CD4-positive, alpha-beta memory T cell (primary cell): ENCODE measurements around the gene OXLD1. TPM values are rescaled to one million over a fixed set of nuclear protein-coding genes. Genes with fewer than 3 reads are reported as not detected.

Source experiments
- CTCF ChIA-PET: fragments of 350-600 bp; sonication (Branson Sonifier 250); formaldehyde crosslinking; loops from one replicate; lab custom pipeline; 2021; ENCODE audit warnings: inconsistent platforms; ENCODE audit not compliant: partially characterized antibody; lab: Charles Lee
- POLR2A ChIA-PET: fragments of 350-600 bp; sonication (Branson Sonifier 250); formaldehyde crosslinking; loops from one replicate; lab custom pipeline; 2021; ENCODE audit not compliant: partially characterized antibody; lab: Charles Lee
- DNase-seq, 5 donors: peaks; one replicate each; pipeline versions ENCODE4 v3.0.0 to v3.0.0-alpha.2; 2020 to 2022; ENCODE audit warnings: mixed read lengths in 1 of 5
- H3K27ac ChIP-seq: one replicate; pipeline ENCODE4 v1.7.0; 2013; ENCODE audit warnings: low read depth, low read length
- H3K27me3 ChIP-seq: 2 replicates; pipeline ENCODE4 v1.7.0; 2013; ENCODE audit warnings: mild to moderate bottlenecking, low read length, moderate library complexity; ENCODE audit not compliant: insufficient read depth
- H3K36me3 ChIP-seq: 2 replicates; pipeline ENCODE4 v1.7.0; 2013; ENCODE audit warnings: mild to moderate bottlenecking, low read length, moderate library complexity; ENCODE audit not compliant: insufficient read depth
- H3K4me1 ChIP-seq: 2 replicates; pipeline ENCODE4 v1.7.0; 2013; ENCODE audit warnings: mild to moderate bottlenecking, low read length, moderate library complexity; ENCODE audit not compliant: insufficient read depth
- H3K4me3 ChIP-seq, 2 donors: one replicate each; pipeline ENCODE4 v1.7.0; 2013; ENCODE audit warnings: low read length in 2 of 2, mild to moderate bottlenecking in 1 of 2
- H3K9me3 ChIP-seq, 2 donors: one replicate each; pipeline ENCODE4 v1.7.0; 2013; ENCODE audit warnings: low read length in 2 of 2, control low read depth in 1 of 2; ENCODE audit not compliant: control insufficient read depth in 1 of 2
- H3K27ac Mint-ChIP-seq, 7 donors: one replicate each; pipeline ENCODE4 v1.8.0; 2020 to 2021; ENCODE audit warnings: mixed read lengths in 7 of 7, mild to moderate bottlenecking in 6 of 7, inconsistent platforms in 3 of 7, moderate library complexity in 3 of 7
- H3K27me3 Mint-ChIP-seq, 2 donors: one replicate each; pipeline ENCODE4 v1.8.0; 2020 to 2021; ENCODE audit warnings: mixed read lengths in 2 of 2
- H3K36me3 Mint-ChIP-seq, 2 donors: one replicate each; pipeline ENCODE4 v1.8.0; 2020 to 2021; ENCODE audit warnings: mixed read lengths in 2 of 2, inconsistent platforms in 1 of 2, mild to moderate bottlenecking in 1 of 2
- H3K4me1 Mint-ChIP-seq, 4 donors: one replicate each; pipeline ENCODE4 v1.8.0; 2020 to 2021; ENCODE audit warnings: mixed read lengths in 4 of 4, mild to moderate bottlenecking in 1 of 4
- H3K4me3 Mint-ChIP-seq, 8 donors: one replicate each; pipeline ENCODE4 v1.8.0; 2020 to 2021; ENCODE audit warnings: mixed read lengths in 8 of 8, mild to moderate bottlenecking in 7 of 8, moderate library complexity in 6 of 8, inconsistent platforms in 3 of 8
- H3K9me3 Mint-ChIP-seq, 8 donors: one replicate each; pipeline ENCODE4 v1.8.0; 2020 to 2021; ENCODE audit warnings: mixed read lengths in 8 of 8, mild to moderate bottlenecking in 5 of 8, inconsistent platforms in 3 of 8, moderate library complexity in 1 of 8
- intact Hi-C: fragments of 100-400 bp; cut with micrococcal nuclease; formaldehyde crosslinking; loops from one replicate; pipeline ENCODE4 v1.15.1; 2023
- polyA plus RNA-seq, 2 donors: library from polyadenylated mRNA; unstranded; fragments of 300-500 nt; fragmentation: Illumina TruSeq; gene quantifications; one replicate each; pipeline ENCODE4 v1.2.3, GENCODE V29; 2021
- total RNA-seq, 2 experiments: library from RNA; stranded (reverse); gene quantifications; one replicate each; pipeline ENCODE4 v1.2.3, GENCODE V29; 2021

Gene OXLD1
- total and polyA plus RNA-seq, 4 experiments from 2014 or later = 52.5 to 83.2 (median 64.8) TPM

- peak overlapping the region in 1 of 2 donors; percentile 61 for H3K4me3 ChIP-seq
- peak overlapping the region in 7 of 8 donors; percentile 44 to 94 (median 89) for H3K4me3 Mint-ChIP-seq
Measured at GRCh38 chr17:81701288-81702071, 35.1 kb upstream of the OXLD1 start.

GRCh38 chr17:81700353-81701287, 34.2 kb upstream of the OXLD1 start:
- CTCF ChIA-PET = interaction anchor here (1.9 kb wide), 1 partner anchor 17 kb away, joined by 4 read pairs; the partner anchor contains the start of genes ARL16 and HGS
- Mint-ChIP-seq H3K4me1 (peaks cover 7 to 36% (median 24%) of the 10 kb centered on the region in 4 donors), H3K27ac (peak overlapping the region in 5 of 7 donors; percentile 24 to 93 (median 69)), H3K36me3 (peaks cover 14 to 50% of the 10 kb centered on the region in 2 donors), H3K9me3 (peaks cover 0 to 1% (median 0%) of the 10 kb centered on the region in 8 donors), H3K4me3 (peak overlapping the region in 2 of 8 donors; percentile 21 to 25), H3K27me3 (no peaks in the 10 kb centered on the region)
- DNase-seq = no peak
- H3K9me3 ChIP-seq = no peaks in the 10 kb centered on the region
- no peak overlapping the region for H3K4me3 ChIP-seq
- H3K4me1 ChIP-seq = peaks cover 32% of the 10 kb centered on the region
- H3K36me3 ChIP-seq = peaks cover 33% of the 10 kb centered on the region
- POLR2A ChIA-PET = interaction anchor here (4.7 kb wide), 1 partner anchor 17 kb away, joined by 67 read pairs; the partner anchor contains the start of genes ARL16 and HGS
- no peak overlapping the region for H3K27ac ChIP-seq
- no peaks in the 10 kb centered on the region for H3K27me3 ChIP-seq
- intact Hi-C loops = loop anchor here (5.0 kb wide), 1 partner anchor 33 kb away; the partner anchor contains the start of genes CCDC137 and OXLD1

More at GRCh38 chr17:81701288-81702071, 35.1 kb upstream of the OXLD1 start:
- peak in 1 of 5 donors; percentile 36 for DNase-seq
- intact Hi-C loops = loop anchor here (2.0 to 5.0 kb wide), 2 partner anchors 34 to 159 kb away; partner anchors contain the start of genes CCDC137, OXLD1 and P4HB
- H3K27me3 ChIP-seq = no peaks in the 10 kb centered on the region
- CTCF ChIA-PET = interaction anchor here (2.3 kb wide), 1 partner anchor 26 kb away, joined by 9 read pairs; no protein-coding TSS in a partner anchor
- POLR2A ChIA-PET = interaction anchor here (1.0 to 4.7 kb wide), 7 partner anchors 8 to 39 kb away, joined by 3 to 67 read pairs (median 4); partner anchors contain the start of genes ARL16, CCDC137, HGS and OXLD1
- Mint-ChIP-seq H3K4me1 (peaks cover 9 to 40% (median 26%) of the 10 kb centered on the region in 4 donors), H3K27ac (peak overlapping the region in 6 of 7 donors; percentile 56 to 97 (median 89)), H3K9me3 (peaks cover 0 to 1% (median 0%) of the 10 kb centered on the region in 8 donors), H3K36me3 (peaks cover 18 to 55% of the 10 kb centered on the region in 2 donors), H3K27me3 (no peaks in the 10 kb centered on the region)
- no peaks in the 10 kb centered on the region for H3K9me3 ChIP-seq
- H3K36me3 ChIP-seq = peaks cover 33% of the 10 kb centered on the region
- H3K27ac ChIP-seq = peak overlapping the region; percentile 87
- peaks cover 32% of the 10 kb centered on the region for H3K4me1 ChIP-seq

- Mint-ChIP-seq H3K36me3 (peaks cover 14 to 38% of the 10 kb centered on the region in 2 donors), H3K27ac (peak overlapping the region in 1 of 7 donors; percentile 51), H3K9me3 (no peaks in the 10 kb centered on the region), H3K4me3 (no peak overlapping the region), H3K27me3 (no peaks in the 10 kb centered on the region), H3K4me1 (peaks cover 7 to 18% (median 10%) of the 10 kb centered on the region in 4 donors)
- Histone ChIP-seq H3K27me3 (no peaks in the 10 kb centered on the region), H3K4me1 (peaks cover 18% of the 10 kb centered on the region), H3K27ac (no peak overlapping the region), H3K36me3 (peaks cover 51% of the 10 kb centered on the region), H3K4me3 (no peak overlapping the region), H3K9me3 (no peaks in the 10 kb centered on the region)
- POLR2A ChIA-PET = interaction anchor here (1.4 to 2.0 kb wide), 2 partner anchors 13 to 14 kb away, joined by 3 to 5 read pairs; partner anchors contain the start of genes ARL16 and HGS
- CTCF ChIA-PET = no interaction called here
- intact Hi-C loops = no loop called here
- no peak for DNase-seq
Measured at GRCh38 chr17:81697261-81698044, 31.0 kb upstream of the OXLD1 start.

GRCh38 chr17:81696218-81696941, 30.0 kb upstream of the OXLD1 start:
- POLR2A ChIA-PET = interaction anchor here (1.1 to 1.7 kb wide), 3 partner anchors 9 to 13 kb away, joined by 4 to 12 read pairs (median 4); partner anchors contain the start of genes ARL16 and HGS

GRCh38 chr17:81695801-81696200, 29.4 kb upstream of the OXLD1 start:
- H3K36me3 ChIP-seq = peaks cover 56% of the 10 kb centered on the region
- POLR2A ChIA-PET = interaction anchor here (0.8 to 1.7 kb wide), 5 partner anchors 8 to 19 kb away, joined by 3 to 12 read pairs (median 4); partner anchors contain the start of genes ARL16 and HGS
- peaks cover 0 to 4% (median 1%) of the 10 kb centered on the region in 4 donors for H3K4me1 Mint-ChIP-seq
- no peaks in the 10 kb centered on the region for H3K27me3 ChIP-seq
- no peak overlapping the region for H3K27ac Mint-ChIP-seq
- H3K4me3 ChIP-seq = no peak overlapping the region
- H3K9me3 Mint-ChIP-seq = no peaks in the 10 kb centered on the region
- no peaks in the 10 kb centered on the region for H3K9me3 ChIP-seq
- peaks cover 22 to 42% of the 10 kb centered on the region in 2 donors for H3K36me3 Mint-ChIP-seq
- no peaks in the 10 kb centered on the region for H3K27me3 Mint-ChIP-seq
- H3K4me3 Mint-ChIP-seq = no peak overlapping the region
- H3K4me1 ChIP-seq = peaks cover 1% of the 10 kb centered on the region
- intact Hi-C loops = no loop called here
- H3K27ac ChIP-seq = no peak overlapping the region
- CTCF ChIA-PET = interaction anchor here (1.3 kb wide), 1 partner anchor 13 kb away, joined by 3 read pairs; no protein-coding TSS in a partner anchor
- DNase-seq = no peak

More at GRCh38 chr17:81696218-81696941, 30.0 kb upstream of the OXLD1 start:
- Mint-ChIP-seq H3K27me3 (no peaks in the 10 kb centered on the region), H3K4me1 (peaks cover under 1 to 7% (median 5%) of the 10 kb centered on the region in 4 donors), H3K4me3 (no peak overlapping the region), H3K36me3 (peaks cover 22 to 41% of the 10 kb centered on the region in 2 donors), H3K27ac (no peak overlapping the region), H3K9me3 (no peaks in the 10 kb centered on the region)
- Histone ChIP-seq H3K4me1 (peaks cover 7% of the 10 kb centered on the region), H3K27me3 (no peaks in the 10 kb centered on the region), H3K4me3 (no peak overlapping the region), H3K9me3 (no peaks in the 10 kb centered on the region), H3K27ac (no peak overlapping the region), H3K36me3 (peaks cover 54% of the 10 kb centered on the region)
- CTCF ChIA-PET = interaction anchor here (1.3 kb wide), 1 partner anchor 14 kb away, joined by 3 read pairs; no protein-coding TSS in a partner anchor
- no peak for DNase-seq
- intact Hi-C loops = no loop called here
